Type B pancreatic cell (in vitro differentiated cells): ENCODE results near the gene UFSP1. TPM values are rescaled to one million over a fixed set of nuclear protein-coding genes. Genes with fewer than 3 reads are reported as not detected.
"Not testable (repeated sequence)": the region's sequence is repeated elsewhere in the genome, so short reads cannot be mapped to it uniquely, and the experiment has no call there.

ENCODE experiments used
- DNase-seq: peaks from one replicate; pipeline ENCODE4 v3.0.0; 2021; ENCODE audit warnings: mixed read lengths; ENCODE audit not compliant: unreplicated experiment; ENCODE audit errors: extremely low spot score
- H3K27ac Mint-ChIP-seq: 2 replicates; pipeline ENCODE4 v1.8.0; 2021; ENCODE audit warnings: mild to moderate bottlenecking, mixed read lengths
- H3K27me3 Mint-ChIP-seq: 2 replicates; pipeline ENCODE4 v1.8.0; 2021; ENCODE audit warnings: mixed read lengths
- H3K36me3 Mint-ChIP-seq: 2 replicates; pipeline ENCODE4 v1.8.0; 2021; ENCODE audit warnings: mixed read lengths
- H3K4me1 Mint-ChIP-seq: one replicate; pipeline ENCODE4 v1.8.0; 2021; ENCODE audit warnings: mixed read lengths; ENCODE audit not compliant: unreplicated experiment
- H3K4me3 Mint-ChIP-seq: 2 replicates; pipeline ENCODE4 v1.8.0; 2021; ENCODE audit warnings: mild to moderate bottlenecking, mixed read lengths
- H3K9me3 Mint-ChIP-seq: 2 replicates; pipeline ENCODE4 v1.8.0; 2021; ENCODE audit warnings: mixed read lengths
- total RNA-seq: library from RNA; stranded (reverse); gene quantifications from 2 replicates; pipeline ENCODE4 v1.2.1, GENCODE V29; 2021; ENCODE audit warnings: low replicate concordance
- TF ChIP-seq, protein P1 (sequence below): fragments of 200-600 bp; sonication (generic); conservative IDR thresholded peaks from 2 replicates; pipeline ENCODE4 v1.5.0; 2021; ENCODE audit warnings: antibody characterized with exemption, mild to moderate bottlenecking

The UFSP1 gene
- total RNA-seq, 1 donor from 2014 or later, result 6.3 TPM

DNA sequence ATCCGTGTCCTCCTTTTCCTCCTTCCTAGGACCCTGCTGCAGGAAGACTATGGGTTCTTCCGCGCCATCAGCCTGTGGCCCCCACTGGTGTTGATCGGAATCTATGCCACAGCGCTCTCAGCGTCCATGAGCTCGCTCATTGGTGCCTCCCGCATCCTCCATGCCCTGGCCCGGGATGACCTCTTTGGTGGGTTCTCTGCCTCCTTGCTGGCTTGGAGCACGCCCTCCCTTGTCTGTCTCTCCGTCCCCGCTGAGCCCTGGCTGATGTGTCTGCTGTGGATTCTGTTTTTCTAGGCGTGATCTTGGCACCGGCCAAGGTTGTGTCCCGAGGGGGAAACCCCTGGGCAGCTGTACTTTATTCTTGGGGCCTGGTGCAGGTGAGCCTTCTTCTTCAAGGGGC is 29.7 kb downstream of the UFSP1 start:
- H3K36me3 Mint-ChIP-seq, result peaks cover 3% of the 10 kb centered on the region
- H3K27ac Mint-ChIP-seq, result no peak overlapping the region
- H3K4me3 Mint-ChIP-seq, result no peak overlapping the region
- no peaks in the 10 kb centered on the region for H3K4me1 Mint-ChIP-seq
- H3K9me3 Mint-ChIP-seq, result no peaks in the 10 kb centered on the region
- no peak for DNase-seq
- TF ChIP-seq, protein P1, sequence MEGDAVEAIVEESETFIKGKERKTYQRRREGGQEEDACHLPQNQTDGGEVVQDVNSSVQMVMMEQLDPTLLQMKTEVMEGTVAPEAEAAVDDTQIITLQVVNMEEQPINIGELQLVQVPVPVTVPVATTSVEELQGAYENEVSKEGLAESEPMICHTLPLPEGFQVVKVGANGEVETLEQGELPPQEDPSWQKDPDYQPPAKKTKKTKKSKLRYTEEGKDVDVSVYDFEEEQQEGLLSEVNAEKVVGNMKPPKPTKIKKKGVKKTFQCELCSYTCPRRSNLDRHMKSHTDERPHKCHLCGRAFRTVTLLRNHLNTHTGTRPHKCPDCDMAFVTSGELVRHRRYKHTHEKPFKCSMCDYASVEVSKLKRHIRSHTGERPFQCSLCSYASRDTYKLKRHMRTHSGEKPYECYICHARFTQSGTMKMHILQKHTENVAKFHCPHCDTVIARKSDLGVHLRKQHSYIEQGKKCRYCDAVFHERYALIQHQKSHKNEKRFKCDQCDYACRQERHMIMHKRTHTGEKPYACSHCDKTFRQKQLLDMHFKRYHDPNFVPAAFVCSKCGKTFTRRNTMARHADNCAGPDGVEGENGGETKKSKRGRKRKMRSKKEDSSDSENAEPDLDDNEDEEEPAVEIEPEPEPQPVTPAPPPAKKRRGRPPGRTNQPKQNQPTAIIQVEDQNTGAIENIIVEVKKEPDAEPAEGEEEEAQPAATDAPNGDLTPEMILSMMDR, result no peak
- H3K27me3 Mint-ChIP-seq, result no peaks in the 10 kb centered on the region

DNA sequence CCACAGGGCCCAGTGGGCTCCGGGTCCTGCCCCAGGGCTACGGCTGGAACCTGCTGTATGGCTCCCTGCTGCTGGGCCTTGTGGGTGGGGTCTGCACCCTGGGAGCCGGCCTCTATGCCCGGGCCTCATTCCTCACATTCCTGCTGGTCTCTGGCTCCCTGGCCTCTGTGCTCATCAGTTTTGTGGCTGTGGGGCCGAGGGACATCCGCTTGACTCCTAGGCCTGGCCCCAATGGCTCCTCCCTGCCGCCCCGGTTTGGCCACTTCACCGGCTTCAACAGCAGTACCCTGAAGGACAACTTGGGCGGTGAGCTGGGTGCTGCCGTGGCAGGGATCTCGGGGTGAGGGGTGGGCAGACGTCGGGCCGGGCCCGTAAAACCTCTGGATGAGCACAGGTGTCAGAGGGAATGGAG is 32.6 kb downstream of the UFSP1 start:
- Mint-ChIP-seq H3K36me3 (no peaks in the 10 kb centered on the region), H3K9me3 (no peaks in the 10 kb centered on the region), H3K27me3 (no peaks in the 10 kb centered on the region), H3K4me3 (no peak overlapping the region), H3K27ac (peak overlapping the region; percentile 37), H3K4me1 (peaks cover 2% of the 10 kb centered on the region)
- DNase-seq, result no peak
- TF ChIP-seq, protein P1, result no peak

DNA sequence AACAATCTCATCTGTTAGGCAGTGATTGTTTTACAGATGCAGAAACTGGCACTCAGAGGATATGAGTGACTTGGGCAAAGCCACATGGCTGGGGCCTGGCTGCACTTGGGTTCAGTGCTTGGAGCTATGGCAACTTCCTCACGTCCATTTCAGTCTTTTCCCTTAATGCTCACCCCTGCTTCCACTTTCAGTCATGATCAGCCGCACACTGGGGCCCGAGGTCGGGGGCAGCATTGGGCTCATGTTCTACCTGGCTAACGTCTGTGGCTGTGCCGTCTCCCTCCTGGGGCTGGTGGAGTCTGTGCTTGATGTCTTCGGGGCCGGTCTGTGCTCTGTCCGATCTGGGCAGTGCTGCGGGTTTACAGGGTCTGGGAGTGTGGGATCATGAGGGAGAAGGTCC is 34.0 kb downstream of the UFSP1 start:
- no peak for DNase-seq
- H3K27ac Mint-ChIP-seq, result no peak overlapping the region
- H3K36me3 Mint-ChIP-seq, result no peaks in the 10 kb centered on the region
- TF ChIP-seq, protein P1, result no peak
- H3K9me3 Mint-ChIP-seq, result no peaks in the 10 kb centered on the region
- H3K27me3 Mint-ChIP-seq, result no peaks in the 10 kb centered on the region
- peaks cover 4% of the 10 kb centered on the region for H3K4me1 Mint-ChIP-seq
- peak overlapping the region; percentile 0 for H3K4me3 Mint-ChIP-seq

DNA sequence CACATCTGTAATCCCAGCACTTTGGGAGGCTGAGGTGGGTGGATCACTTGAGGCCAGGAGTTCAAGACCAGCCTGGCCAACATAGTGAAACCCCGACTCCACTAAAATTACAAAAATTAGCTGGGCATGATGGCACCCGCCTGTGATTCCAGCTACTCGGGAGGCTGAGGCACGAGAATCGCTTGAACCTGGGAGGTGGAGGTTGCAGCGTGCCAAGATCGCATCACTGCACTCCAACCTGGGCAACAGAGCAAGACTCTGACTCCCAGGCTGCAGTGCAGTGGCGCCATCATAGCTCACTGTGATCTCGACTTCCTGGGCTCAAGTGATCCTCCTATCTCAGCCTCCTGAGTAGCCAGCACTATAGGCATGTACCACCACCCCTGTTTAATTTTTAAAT is 34.6 kb downstream of the UFSP1 start:
- H3K9me3 Mint-ChIP-seq, H3K4me1 Mint-ChIP-seq, H3K27me3 Mint-ChIP-seq, DNase-seq, H3K36me3 Mint-ChIP-seq, H3K27ac Mint-ChIP-seq, H3K4me3 Mint-ChIP-seq: not testable (repeated sequence)

DNA sequence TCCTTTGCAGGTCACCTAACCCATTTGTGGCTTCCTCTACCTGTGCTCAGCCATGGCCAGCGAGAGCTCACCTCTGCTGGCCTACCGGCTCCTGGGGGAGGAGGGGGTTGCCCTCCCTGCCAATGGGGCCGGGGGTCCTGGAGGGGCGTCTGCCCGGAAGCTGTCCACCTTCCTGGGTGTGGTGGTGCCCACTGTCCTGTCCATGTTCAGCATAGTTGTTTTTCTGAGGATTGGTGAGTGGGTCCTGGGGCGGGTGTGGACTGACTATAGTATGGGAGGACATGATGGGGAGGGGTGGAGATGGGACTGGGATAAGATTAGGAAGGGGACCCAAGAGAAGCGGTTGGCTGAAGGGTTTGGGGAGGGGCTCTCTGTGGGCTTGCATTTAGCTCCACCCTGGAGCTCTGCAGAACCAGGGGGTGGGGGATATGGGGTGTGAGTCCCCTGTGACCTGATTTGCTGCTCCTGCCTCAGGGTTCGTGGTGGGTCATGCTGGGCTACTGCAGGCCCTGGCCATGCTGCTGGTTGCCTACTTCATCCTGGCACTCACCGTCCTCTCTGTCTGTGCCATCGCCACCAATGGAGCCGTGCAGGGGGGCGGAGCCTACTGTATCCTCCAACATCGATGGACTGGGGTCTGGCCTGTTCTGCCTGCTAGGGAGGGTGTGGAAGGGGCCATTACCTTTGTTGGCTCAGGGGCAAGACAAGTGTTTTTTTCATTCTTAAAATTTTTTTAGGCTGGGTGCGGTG is 35.2 kb downstream of the UFSP1 start:
- Mint-ChIP-seq H3K27ac (no peak overlapping the region), H3K9me3 (no peaks in the 10 kb centered on the region), H3K4me1 (peaks cover 4% of the 10 kb centered on the region), H3K36me3 (no peaks in the 10 kb centered on the region), H3K27me3 (no peaks in the 10 kb centered on the region), H3K4me3 (no peak overlapping the region)
- TF ChIP-seq, protein P1, result no peak
- no peak for DNase-seq

DNA sequence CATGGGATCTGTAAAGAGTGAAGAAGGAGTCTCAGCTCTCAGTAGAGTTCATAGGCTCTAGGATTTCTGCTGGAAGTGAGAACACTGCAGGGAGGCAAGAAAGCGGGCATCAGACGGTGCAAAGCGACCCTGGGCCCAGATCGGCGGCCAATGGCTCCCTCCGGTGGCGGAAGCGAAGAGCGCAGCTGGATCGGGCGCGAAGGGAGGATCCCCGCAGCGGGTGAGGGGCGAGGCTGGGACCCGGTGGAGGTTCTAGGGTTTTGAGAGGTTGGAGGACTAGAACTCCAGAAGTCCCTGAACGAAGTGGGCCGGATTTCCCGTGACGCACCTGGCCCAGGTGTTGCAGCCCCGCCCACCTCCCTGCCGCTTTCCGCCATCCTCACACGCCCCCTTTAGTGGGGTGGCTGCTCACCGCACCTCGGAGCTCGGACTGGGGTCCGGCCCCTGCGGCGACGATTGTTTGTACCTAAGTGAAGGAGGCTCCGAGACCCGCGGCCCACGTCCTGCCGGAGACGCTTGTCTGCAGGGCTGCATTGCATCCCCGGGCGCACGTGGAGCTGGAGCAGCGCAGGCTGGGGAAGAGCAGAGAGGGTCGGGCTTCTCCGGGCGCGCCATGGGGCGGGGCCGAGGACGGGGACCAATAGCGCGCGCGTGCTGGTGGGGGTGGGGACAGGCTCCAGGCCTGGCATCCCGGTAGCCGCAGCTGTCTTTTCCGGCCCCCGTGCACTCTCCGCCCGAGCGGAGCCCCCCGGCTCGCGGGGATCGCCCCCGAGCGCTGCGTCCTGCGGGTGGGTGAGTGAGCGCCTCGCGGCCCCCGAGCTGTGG is 37.3 kb downstream of the UFSP1 start, which contains the start of gene SLC12A9:
Gene SLC12A9 (plus strand): TSS at position 666 of the 825 bp plus-strand sequence. CDS start 1,485 bp downstream, outside the sequence.
- H3K27me3 Mint-ChIP-seq, result no peaks in the 10 kb centered on the region
- TF ChIP-seq, protein P1, result peak; percentile 99

More for the DNA sequence above, 37.3 kb downstream of the UFSP1 start, which contains the start of gene SLC12A9:
- H3K4me3 Mint-ChIP-seq, result peak within 1 kb of the TSS; percentile 91
- H3K36me3 Mint-ChIP-seq, result no peaks in the 10 kb centered on the region
- H3K9me3 Mint-ChIP-seq, result no peaks in the 10 kb centered on the region
- H3K27ac Mint-ChIP-seq, result peak within 1 kb of the TSS; percentile 64
- DNase-seq, result peak; percentile 91
- H3K4me1 Mint-ChIP-seq, result peaks cover 4% of the 10 kb centered on the region
